ENCODE data around the gene ZNF3.

GRCh38 chr7:100105534-100105933 is 24.0 kb upstream of the ZNF3 start:
- TF ChIP-seq, protein P1, sequence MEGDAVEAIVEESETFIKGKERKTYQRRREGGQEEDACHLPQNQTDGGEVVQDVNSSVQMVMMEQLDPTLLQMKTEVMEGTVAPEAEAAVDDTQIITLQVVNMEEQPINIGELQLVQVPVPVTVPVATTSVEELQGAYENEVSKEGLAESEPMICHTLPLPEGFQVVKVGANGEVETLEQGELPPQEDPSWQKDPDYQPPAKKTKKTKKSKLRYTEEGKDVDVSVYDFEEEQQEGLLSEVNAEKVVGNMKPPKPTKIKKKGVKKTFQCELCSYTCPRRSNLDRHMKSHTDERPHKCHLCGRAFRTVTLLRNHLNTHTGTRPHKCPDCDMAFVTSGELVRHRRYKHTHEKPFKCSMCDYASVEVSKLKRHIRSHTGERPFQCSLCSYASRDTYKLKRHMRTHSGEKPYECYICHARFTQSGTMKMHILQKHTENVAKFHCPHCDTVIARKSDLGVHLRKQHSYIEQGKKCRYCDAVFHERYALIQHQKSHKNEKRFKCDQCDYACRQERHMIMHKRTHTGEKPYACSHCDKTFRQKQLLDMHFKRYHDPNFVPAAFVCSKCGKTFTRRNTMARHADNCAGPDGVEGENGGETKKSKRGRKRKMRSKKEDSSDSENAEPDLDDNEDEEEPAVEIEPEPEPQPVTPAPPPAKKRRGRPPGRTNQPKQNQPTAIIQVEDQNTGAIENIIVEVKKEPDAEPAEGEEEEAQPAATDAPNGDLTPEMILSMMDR (IDR thresholded peaks at IDR 0.05): no peak
- no peak for TF ChIP-seq POLR2A (IDR thresholded peaks at IDR 0.05)

All from adrenal gland (tissue), 5 donors.